NCI-H748 (cell line): ENCODE measurements around the gene AP1G2.
"Not testable (repeated sequence)": the region's sequence is repeated elsewhere in the genome, so short reads cannot be mapped to it uniquely, and the experiment has no call there.

Experiments
- DNase-seq: peaks from one replicate; lab custom pipeline; 2025; ENCODE audit not compliant: unreplicated experiment; lab: John Stamatoyannopoulos, UW

AP1G2 gene

GRCh38 chr14:23567186-23568020 is at the start of gene AP1G2:
Gene AP1G2 (minus strand): TSS chr14:23567791. CDS start chr14:23567314, 477 bp downstream.
- peak; percentile 92 for DNase-seq

GRCh38 chr14:23615856-23616255 is 48.3 kb upstream of the AP1G2 start:
- DNase-seq: no peak

- DNase-seq: no peak
These were observed 46.8 kb upstream of the AP1G2 start for GRCh38 chr14:23614395-23614828.

- DNase-seq: no peak
These were observed 45.9 kb upstream of the AP1G2 start for GRCh38 chr14:23613242-23614070.

GRCh38 chr14:23612802-23613201 is 45.2 kb upstream of the AP1G2 start:
- no peak for DNase-seq

- DNase-seq: no peak
These were observed 44.8 kb upstream of the AP1G2 start for GRCh38 chr14:23612354-23612732.

GRCh38 chr14:23610815-23611289 is 43.3 kb upstream of the AP1G2 start:
- no peak for DNase-seq

- DNase-seq: no peak
These were observed 42.7 kb upstream of the AP1G2 start for GRCh38 chr14:23610090-23610814.

GRCh38 chr14:23609411-23610089 is 42.0 kb upstream of the AP1G2 start:
- DNase-seq: not testable (repeated sequence)

- no peak for DNase-seq
These were observed 41.4 kb upstream of the AP1G2 start for GRCh38 chr14:23609001-23609400.

- DNase-seq: no peak
These were observed 40.9 kb upstream of the AP1G2 start for GRCh38 chr14:23608454-23608853.

- no peak for DNase-seq
These were observed 38.5 kb upstream of the AP1G2 start for GRCh38 chr14:23605931-23606585.

GRCh38 chr14:23604675-23605170 is 37.1 kb upstream of the AP1G2 start:
- DNase-seq: no peak

- DNase-seq: no peak
These were observed 36.6 kb upstream of the AP1G2 start for GRCh38 chr14:23604148-23604547.

- DNase-seq: no peak
These were observed 35.5 kb upstream of the AP1G2 start for GRCh38 chr14:23603103-23603502.

- DNase-seq: no peak
These were observed 34.8 kb upstream of the AP1G2 start for GRCh38 chr14:23602181-23603095.

GRCh38 chr14:23601845-23602180 is 34.2 kb upstream of the AP1G2 start:
- no peak for DNase-seq

GRCh38 chr14:23601424-23601823 is 33.8 kb upstream of the AP1G2 start:
- DNase-seq: no peak

GRCh38 chr14:23600806-23601205 is 33.2 kb upstream of the AP1G2 start:
- no peak for DNase-seq
